Progenitor cell of endocrine pancreas (in vitro differentiated cells): ENCODE data around the gene IGSF5. TPM values are rescaled to one million over a fixed set of nuclear protein-coding genes. Genes with fewer than 3 reads are reported as not detected.

Experiments
- DNase-seq: peaks from one replicate; pipeline ENCODE4 v3.0.0; 2021; ENCODE audit warnings: low spot score; ENCODE audit not compliant: unreplicated experiment
- H3K27ac Mint-ChIP-seq: 2 replicates; pipeline ENCODE4 v1.8.0; 2021; ENCODE audit warnings: mild to moderate bottlenecking, moderate library complexity, mixed read lengths
- H3K27me3 Mint-ChIP-seq: 2 replicates; pipeline ENCODE4 v1.8.0; 2021; ENCODE audit warnings: mixed read lengths
- H3K36me3 Mint-ChIP-seq: 2 replicates; pipeline ENCODE4 v1.8.0; 2022; ENCODE audit warnings: mixed read lengths; ENCODE audit not compliant: insufficient read depth
- H3K4me1 Mint-ChIP-seq: 2 replicates; pipeline ENCODE4 v1.8.0; 2021; ENCODE audit warnings: low read depth, mixed read lengths
- H3K4me3 Mint-ChIP-seq: 2 replicates; pipeline ENCODE4 v1.8.0; 2021; ENCODE audit warnings: low read depth, mild to moderate bottlenecking, moderate library complexity, mixed read lengths
- H3K9me3 Mint-ChIP-seq: 2 replicates; pipeline ENCODE4 v1.8.0; 2021; ENCODE audit warnings: low read depth, mixed read lengths
- CTCF ChIP-seq: fragments of 200-600 bp; sonication (generic); IDR thresholded peaks from one replicate; pipeline ENCODE4 v1.5.0; 2021; ENCODE audit warnings: antibody characterized with exemption, mild to moderate bottlenecking; ENCODE audit not compliant: unreplicated experiment
- total RNA-seq: library from RNA; stranded (reverse); gene quantifications from 2 replicates; pipeline ENCODE4 v1.2.1, GENCODE V29; 2021

The IGSF5 gene
- total RNA-seq, 1 donor from 2014 or later = 0.22 TPM

GRCh38 chr21:39818557-39818956, 73.6 kb downstream of the IGSF5 start:
- no peak overlapping the region for H3K4me3 Mint-ChIP-seq
- no peaks in the 10 kb centered on the region for H3K4me1 Mint-ChIP-seq
- TF ChIP-seq CTCF = no peak
- no peaks in the 10 kb centered on the region for H3K36me3 Mint-ChIP-seq
- no peak for DNase-seq
- H3K27me3 Mint-ChIP-seq = peaks cover 12% of the 10 kb centered on the region
- H3K27ac Mint-ChIP-seq = no peak overlapping the region
- H3K9me3 Mint-ChIP-seq = no peaks in the 10 kb centered on the region

- peaks cover 12% of the 10 kb centered on the region for H3K27me3 Mint-ChIP-seq
- H3K4me1 Mint-ChIP-seq = no peaks in the 10 kb centered on the region
- H3K27ac Mint-ChIP-seq = no peak overlapping the region
- no peak for TF ChIP-seq CTCF
- DNase-seq = no peak
- H3K36me3 Mint-ChIP-seq = no peaks in the 10 kb centered on the region
- peaks cover 10% of the 10 kb centered on the region for H3K9me3 Mint-ChIP-seq
- no peak overlapping the region for H3K4me3 Mint-ChIP-seq
These were observed 77.1 kb downstream of the IGSF5 start for GRCh38 chr21:39822042-39822441.

- H3K4me3 Mint-ChIP-seq = no peak overlapping the region
- peaks cover 7% of the 10 kb centered on the region for H3K4me1 Mint-ChIP-seq
- no peaks in the 10 kb centered on the region for H3K27me3 Mint-ChIP-seq
- H3K9me3 Mint-ChIP-seq = peaks cover 31% of the 10 kb centered on the region
- TF ChIP-seq CTCF = no peak
- no peak for DNase-seq
- H3K36me3 Mint-ChIP-seq = no peaks in the 10 kb centered on the region
- H3K27ac Mint-ChIP-seq = no peak overlapping the region
These were observed 80.3 kb downstream of the IGSF5 start for GRCh38 chr21:39825250-39825649.

- H3K36me3 Mint-ChIP-seq = no peaks in the 10 kb centered on the region
- no peak for DNase-seq
- H3K4me1 Mint-ChIP-seq = peaks cover 3% of the 10 kb centered on the region
These were observed 89.6 kb downstream of the IGSF5 start for GRCh38 chr21:39834543-39834942.

GRCh38 chr21:39837861-39838359, 92.9 kb downstream of the IGSF5 start:
- Mint-ChIP-seq H3K36me3 (no peaks in the 10 kb centered on the region), H3K4me3 (no peak overlapping the region), H3K27me3 (peaks cover 2% of the 10 kb centered on the region), H3K27ac (no peak overlapping the region), H3K4me1 (no peaks in the 10 kb centered on the region), H3K9me3 (no peaks in the 10 kb centered on the region)
- no peak for TF ChIP-seq CTCF
- no peak for DNase-seq

More at GRCh38 chr21:39834543-39834942, 89.6 kb downstream of the IGSF5 start:
- no peak overlapping the region for H3K4me3 Mint-ChIP-seq
- H3K27me3 Mint-ChIP-seq = no peaks in the 10 kb centered on the region
- TF ChIP-seq CTCF = no peak
- H3K9me3 Mint-ChIP-seq = peaks cover 3% of the 10 kb centered on the region
- no peak overlapping the region for H3K27ac Mint-ChIP-seq
